Measurements from ENCODE around the gene PTPRK.

The PTPRK gene

GRCh38 chr6:127969701-127970100 lies 550.7 kb downstream of the PTPRK start:
- no peak overlapping the region for H3K27ac ChIP-seq
- TF ChIP-seq, protein P1, sequence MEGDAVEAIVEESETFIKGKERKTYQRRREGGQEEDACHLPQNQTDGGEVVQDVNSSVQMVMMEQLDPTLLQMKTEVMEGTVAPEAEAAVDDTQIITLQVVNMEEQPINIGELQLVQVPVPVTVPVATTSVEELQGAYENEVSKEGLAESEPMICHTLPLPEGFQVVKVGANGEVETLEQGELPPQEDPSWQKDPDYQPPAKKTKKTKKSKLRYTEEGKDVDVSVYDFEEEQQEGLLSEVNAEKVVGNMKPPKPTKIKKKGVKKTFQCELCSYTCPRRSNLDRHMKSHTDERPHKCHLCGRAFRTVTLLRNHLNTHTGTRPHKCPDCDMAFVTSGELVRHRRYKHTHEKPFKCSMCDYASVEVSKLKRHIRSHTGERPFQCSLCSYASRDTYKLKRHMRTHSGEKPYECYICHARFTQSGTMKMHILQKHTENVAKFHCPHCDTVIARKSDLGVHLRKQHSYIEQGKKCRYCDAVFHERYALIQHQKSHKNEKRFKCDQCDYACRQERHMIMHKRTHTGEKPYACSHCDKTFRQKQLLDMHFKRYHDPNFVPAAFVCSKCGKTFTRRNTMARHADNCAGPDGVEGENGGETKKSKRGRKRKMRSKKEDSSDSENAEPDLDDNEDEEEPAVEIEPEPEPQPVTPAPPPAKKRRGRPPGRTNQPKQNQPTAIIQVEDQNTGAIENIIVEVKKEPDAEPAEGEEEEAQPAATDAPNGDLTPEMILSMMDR (conservative IDR thresholded peaks at IDR 0.05), result no peak
- TF ChIP-seq ZFX (IDR thresholded peaks at IDR 0.05), result no peak

- H3K27ac ChIP-seq, result no peak overlapping the region
- TF ChIP-seq, protein P1 (conservative IDR thresholded peaks at IDR 0.05), result peak; percentile 20
- no peak for TF ChIP-seq ZFX (IDR thresholded peaks at IDR 0.05)
These were observed 552.0 kb downstream of the PTPRK start for GRCh38 chr6:127968394-127968793.

- H3K27ac ChIP-seq, result no peak overlapping the region
- TF ChIP-seq, protein P1 (conservative IDR thresholded peaks at IDR 0.05), result no peak
- TF ChIP-seq ZFX (IDR thresholded peaks at IDR 0.05), result no peak
These were observed 552.7 kb downstream of the PTPRK start for GRCh38 chr6:127967708-127968107.

DNA sequence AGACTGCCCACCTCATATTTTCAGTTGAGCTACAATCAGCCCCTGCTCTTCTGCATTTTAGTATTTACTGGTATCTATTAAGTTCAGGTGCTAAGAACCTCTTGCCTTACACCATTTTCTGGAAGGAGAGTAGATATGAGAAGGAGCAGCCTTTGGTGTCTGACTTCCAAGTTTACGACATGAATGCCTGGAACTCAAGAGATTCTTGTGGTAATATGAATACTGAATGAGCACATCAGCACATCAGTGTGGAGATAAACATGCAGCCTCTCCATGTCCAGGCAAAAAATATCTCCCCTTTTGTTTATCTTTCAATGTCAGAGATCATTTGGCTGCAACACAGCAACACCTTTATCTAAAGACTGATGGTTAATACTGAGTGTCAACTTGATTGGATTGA lies 553.8 kb downstream of the PTPRK start:
- H3K27ac ChIP-seq, result no peak overlapping the region
- TF ChIP-seq, protein P1 (conservative IDR thresholded peaks at IDR 0.05), result no peak
- TF ChIP-seq ZFX (IDR thresholded peaks at IDR 0.05), result no peak

GRCh38 chr6:127963495-127963894 lies 556.9 kb downstream of the PTPRK start:
- no peak for TF ChIP-seq ZFX (IDR thresholded peaks at IDR 0.05)
- H3K27ac ChIP-seq, result no peak overlapping the region

GRCh38 chr6:127959869-127960268 lies 560.5 kb downstream of the PTPRK start:
- no peak for TF ChIP-seq ZFX (IDR thresholded peaks at IDR 0.05)
- TF ChIP-seq, protein P1 (conservative IDR thresholded peaks at IDR 0.05), result no peak

GRCh38 chr6:127956956-127957355 lies 563.4 kb downstream of the PTPRK start:
- H3K27ac ChIP-seq, result no peak overlapping the region
- TF ChIP-seq, protein P1 (conservative IDR thresholded peaks at IDR 0.05), result no peak
- no peak for TF ChIP-seq ZFX (IDR thresholded peaks at IDR 0.05)

More at GRCh38 chr6:127959869-127960268, 560.5 kb downstream of the PTPRK start:
- no peak overlapping the region for H3K27ac ChIP-seq

- TF ChIP-seq, protein P1 (conservative IDR thresholded peaks at IDR 0.05), result peak; percentile 31
- TF ChIP-seq ZFX (IDR thresholded peaks at IDR 0.05), result no peak
- no peak overlapping the region for H3K27ac ChIP-seq
These were observed 564.0 kb downstream of the PTPRK start for GRCh38 chr6:127956260-127956888.
